B cell (primary cell): ENCODE results near the gene ADAMTS8. TPM values are rescaled to one million over a fixed set of nuclear protein-coding genes. Genes with fewer than 3 reads are reported as not detected.

Experiments
- ATAC-seq: fragments of 200-7000 bp; cut with Tn5 transposase; one replicate; pipeline ENCODE4 v1.10.0; 2021; ENCODE audit warnings: low read depth, mild to moderate bottlenecking, moderate number of reproducible peaks, moderate library complexity
- CTCF ChIA-PET: fragments of 350-600 bp; sonication (Branson Sonifier 250); formaldehyde crosslinking; loops from one replicate; lab custom pipeline; 2021; ENCODE audit warnings: antibody characterized with exemption, inconsistent platforms; lab: Charles Lee
- POLR2A ChIA-PET: fragments of 350-600 bp; sonication (Branson Sonifier 250); formaldehyde crosslinking; loops from one replicate; lab custom pipeline; 2021; ENCODE audit warnings: antibody characterized with exemption; lab: Charles Lee
- DNase-seq: peaks from one replicate; pipeline ENCODE4 v3.0.0; 2013
- H2AFZ ChIP-seq: 2 replicates; pipeline ENCODE4 v1.6.1; 2012; ENCODE audit warnings: mild to moderate bottlenecking, low read depth, low read length; ENCODE audit not compliant: insufficient read depth, poor library complexity, severe bottlenecking
- H3K27ac ChIP-seq, 2 donors: 1 replicate in 1 of 2; 2 replicates in 1 of 2; pipeline ENCODE4 v1.5.1; 2012 to 2013; ENCODE audit warnings: low read length in 2 of 2, mild to moderate bottlenecking in 2 of 2, moderate library complexity in 1 of 2
- H3K27me3 ChIP-seq, 4 experiments: fragments of 200-600 bp in 1 of 4; sonication (generic) in 1 of 4; replicated peaks in 1 of 4; 1 replicate in 2 of 4; 2 replicates in 2 of 4; pipeline versions ENCODE4 v1.6.1 to v1.7.0; 2013 to 2016; ENCODE audit warnings: low read length in 3 of 4, mild to moderate bottlenecking in 2 of 4, mixed read lengths in 1 of 4, moderate library complexity in 1 of 4; ENCODE audit not compliant: insufficient read depth in 4 of 4, control insufficient read depth in 3 of 4; ENCODE audit errors: control extremely low read depth in 1 of 4
- H3K36me3 ChIP-seq, 2 experiments: replicated peaks in 1 of 2; 1 replicate in 1 of 2; 2 replicates in 1 of 2; pipeline versions ENCODE4 v1.6.1 to v1.7.1; 2013; ENCODE audit warnings: low read length in 1 of 2; ENCODE audit not compliant: insufficient read depth in 2 of 2, control insufficient read depth in 1 of 2; ENCODE audit errors: control extremely low read depth in 1 of 2, extremely low read depth in 1 of 2
- H3K4me1 ChIP-seq, 2 donors: fragments of 200-600 bp in 1 of 2; sonication (generic) in 1 of 2; 1 replicate in 1 of 2; 2 replicates in 1 of 2; pipeline versions ENCODE4 v1.5.1 to v1.6.1; 2013 to 2017; ENCODE audit warnings: low read length in 2 of 2; ENCODE audit not compliant: control insufficient read depth in 2 of 2, insufficient read depth in 2 of 2
- H3K4me2 ChIP-seq: replicated peaks from 2 replicates; pipeline ENCODE3; 2012; ENCODE audit warnings: mild to moderate bottlenecking, low read depth, low read length; ENCODE audit not compliant: poor library complexity, severe bottlenecking
- H3K4me3 ChIP-seq, 5 experiments: fragments of 200-600 bp in 1 of 5; sonication (generic) in 1 of 5; 1 replicate in 3 of 5; 2 replicates in 2 of 5; pipeline versions ENCODE4 v1.5.1 to v1.7.0; 2011 to 2016; ENCODE audit warnings: low read length in 4 of 5, mild to moderate bottlenecking in 4 of 5, low read depth in 2 of 5, control low read depth in 1 of 5, moderate library complexity in 1 of 5; ENCODE audit not compliant: insufficient read depth in 1 of 5; ENCODE audit errors: control extremely low read depth in 1 of 5, extremely low read depth in 1 of 5
- H3K79me2 ChIP-seq: fragments of 200-600 bp; sonication (generic); one replicate; pipeline ENCODE4 v1.6.0; 2016; ENCODE audit warnings: low read length; ENCODE audit not compliant: control insufficient read depth, insufficient read depth
- H3K9ac ChIP-seq: fragments of 200-600 bp; sonication (generic); 2 replicates; pipeline ENCODE4 v1.6.1; 2017; ENCODE audit warnings: mild to moderate bottlenecking, low read length, moderate library complexity
- H3K9me3 ChIP-seq, 3 donors: one replicate each; pipeline versions ENCODE4 v1.6.1 to v1.7.1; 2013; ENCODE audit warnings: low read length in 2 of 3; ENCODE audit not compliant: control insufficient read depth in 2 of 3, insufficient read depth in 1 of 3; ENCODE audit errors: control extremely low read depth in 1 of 3
- H4K20me1 ChIP-seq: 2 replicates; pipeline ENCODE4 v1.6.0; 2012; ENCODE audit warnings: mild to moderate bottlenecking, low read length; ENCODE audit not compliant: insufficient read depth, control insufficient read depth, poor library complexity, severe bottlenecking
- H3K27ac Mint-ChIP-seq: one replicate; pipeline ENCODE4 v1.8.0; 2021; ENCODE audit warnings: mixed read lengths
- H3K27me3 Mint-ChIP-seq: one replicate; pipeline ENCODE4 v1.8.0; 2021; ENCODE audit warnings: mixed read lengths
- H3K4me1 Mint-ChIP-seq: one replicate; pipeline ENCODE4 v1.8.0; 2021; ENCODE audit warnings: mixed read lengths
- H3K4me3 Mint-ChIP-seq: one replicate; pipeline ENCODE4 v1.8.0; 2021; ENCODE audit warnings: mixed read lengths
- H3K9me3 Mint-ChIP-seq: one replicate; pipeline ENCODE4 v1.8.0; 2022; ENCODE audit warnings: mixed read lengths; ENCODE audit not compliant: insufficient read depth
- CTCF ChIP-seq: fragments of 200-600 bp; IDR thresholded peaks from one replicate; pipeline ENCODE4 v1.8.0; 2022; ENCODE audit warnings: antibody characterized with exemption, mild to moderate bottlenecking
- EZH2 ChIP-seq: IDR thresholded peaks from 2 replicates; pipeline ENCODE4 v1.6.1; 2012; ENCODE audit warnings: borderline replicate concordance, low read depth, mild to moderate bottlenecking, moderate library complexity, low read length; ENCODE audit not compliant: insufficient read depth, poor library complexity, severe bottlenecking
- WGBS: methylation state at CpG from one replicate; pipeline ENCODE4 v1.1.5; 2013; ENCODE audit warnings: missing lambda C conversion rate; ENCODE audit not compliant: insufficient coverage; 5-methylcytosine and 5-hydroxymethylcytosine counted together
- intact Hi-C: fragments of 100-400 bp; cut with micrococcal nuclease; formaldehyde crosslinking; loops from one replicate; pipeline ENCODE4 v1.10.0; 2022
- polyA plus RNA-seq: library from polyadenylated mRNA; depleted of rRNA; stranded (reverse); fragments of >200 nt; gene quantifications from 2 replicates; pipeline ENCODE4 v1.2.3, GENCODE V29; 2012
- total RNA-seq, 2 donors: library from RNA; stranded (reverse); fragments of 120-200 nt in 1 of 2; gene quantifications; 1 replicate in 1 of 2; 2 replicates in 1 of 2; pipeline versions ENCODE4 v1.2.3 to v1.2.4, GENCODE V29; 2013 to 2022

Gene ADAMTS8
- total and polyA plus RNA-seq, 2 donors (not counting 1 experiment from before 2014, with no cell fraction given), result not detected

GRCh38 chr11:130464291-130464812, 35.9 kb upstream of the ADAMTS8 start:
- H4K20me1 ChIP-seq, result no peaks in the 10 kb centered on the region
- no peaks in the 10 kb centered on the region for H3K9me3 ChIP-seq
- no peak overlapping the region for H3K9ac ChIP-seq
- no peaks in the 10 kb centered on the region for H3K27me3 ChIP-seq
- Mint-ChIP-seq H3K4me3 (no peak overlapping the region), H3K9me3 (no peaks in the 10 kb centered on the region), H3K4me1 (no peaks in the 10 kb centered on the region), H3K27ac (no peak overlapping the region), H3K27me3 (peaks cover 4% of the 10 kb centered on the region)
- no peaks in the 10 kb centered on the region for H3K79me2 ChIP-seq
- no peak for TF ChIP-seq EZH2
- no peak for TF ChIP-seq CTCF
- no peak overlapping the region for H3K27ac ChIP-seq
- H3K4me1 ChIP-seq, result no peaks in the 10 kb centered on the region
- H3K4me3 ChIP-seq, result no peak overlapping the region
- H2AFZ ChIP-seq, result no peak overlapping the region
- CTCF ChIA-PET, result no interaction called here
- POLR2A ChIA-PET, result no interaction called here
- no peaks in the 10 kb centered on the region for H3K36me3 ChIP-seq
- intact Hi-C loops, result no loop called here
- ATAC-seq (no peak), DNase-seq (no peak)
- H3K4me2 ChIP-seq, result no peak overlapping the region

- Mint-ChIP-seq H3K27ac (no peak overlapping the region), H3K27me3 (no peaks in the 10 kb centered on the region), H3K9me3 (no peaks in the 10 kb centered on the region), H3K4me3 (no peak overlapping the region), H3K4me1 (no peaks in the 10 kb centered on the region)
- ATAC-seq (no peak), DNase-seq (no peak)
- Histone ChIP-seq H3K27ac (no peak overlapping the region), H3K79me2 (no peaks in the 10 kb centered on the region), H3K4me1 (no peaks in the 10 kb centered on the region), H4K20me1 (no peaks in the 10 kb centered on the region), H3K4me2 (no peak overlapping the region), H3K27me3 (no peaks in the 10 kb centered on the region), H2AFZ (no peak overlapping the region), H3K36me3 (no peaks in the 10 kb centered on the region), H3K9ac (no peak overlapping the region), H3K4me3 (no peak overlapping the region), H3K9me3 (no peaks in the 10 kb centered on the region)
- TF ChIP-seq CTCF (no peak), EZH2 (no peak)
- CTCF ChIA-PET, result interaction anchor here (1.1 kb wide), 1 partner anchor 32 kb away, joined by 3 read pairs; no protein-coding TSS in a partner anchor
- intact Hi-C loops, result no loop called here
- POLR2A ChIA-PET, result no interaction called here
- WGBS, result 89% methylated on average over 7 of the region's 8 CpGs
Measured at GRCh38 chr11:130462931-130463330, 34.5 kb upstream of the ADAMTS8 start.
